PC-3 (cell line): Measurements from ENCODE around the gene EPN2. TPM values are rescaled to one million over a fixed set of nuclear protein-coding genes. Genes with fewer than 3 reads are reported as not detected.

Experiments
- ATAC-seq: fragments of 200-7000 bp; cut with Tn5 transposase; 2 replicates; pipeline ENCODE4 v1.9.1; 2020; ENCODE audit warnings: mild to moderate bottlenecking, moderate library complexity
- BruUV-seq: library from RNA; stranded (reverse); fragments of 400-500 nt; replicated peaks from 2 replicates; lab custom pipeline; 2021; lab: Mats Ljungman, UMichigan
- CTCF ChIA-PET: fragments of 300-600 bp; sonication (Branson Sonifier 250); formaldehyde crosslinking; loops from one replicate; lab custom pipeline; 2022; ENCODE audit warnings: antibody characterized with exemption; lab: Charles Lee
- POLR2A ChIA-PET: fragments of 300-600 bp; sonication (Branson Sonifier 250); formaldehyde crosslinking; loops from one replicate; lab custom pipeline; 2022; ENCODE audit warnings: antibody characterized with exemption; ENCODE audit not compliant: unreplicated experiment; lab: Charles Lee
- DNase-seq: peaks from one replicate; pipeline ENCODE4 v3.0.0-alpha.2; 2015
- H2AFZ ChIP-seq: fragments of 300-600 bp; sonication (generic); 2 replicates; pipeline ENCODE4 v1.6.0; 2016; ENCODE audit warnings: antibody characterized with exemption, low read length
- H3F3A ChIP-seq: fragments of 300-600 bp; sonication (generic); one replicate; pipeline ENCODE4 v1.6.0; 2017; ENCODE audit warnings: antibody characterized with exemption, low read length, control low read depth, mild to moderate bottlenecking; ENCODE audit not compliant: unreplicated experiment
- H3K27ac ChIP-seq: fragments of 300-600 bp; sonication (generic); 2 replicates; pipeline ENCODE4 v1.5.1; 2016; ENCODE audit warnings: mild to moderate bottlenecking, low read length
- H3K27me3 ChIP-seq: fragments of 300-600 bp; sonication (generic); 2 replicates; pipeline ENCODE4 v1.6.1; 2016; ENCODE audit warnings: low read length, mixed read lengths
- H3K36me3 ChIP-seq: fragments of 300-600 bp; sonication (generic); 2 replicates; pipeline ENCODE4 v1.6.1; 2016; ENCODE audit warnings: low read depth, mixed run types, low read length, mixed read lengths
- H3K4me1 ChIP-seq: fragments of 300-600 bp; sonication (generic); 2 replicates; pipeline ENCODE4 v1.5.1; 2016; ENCODE audit warnings: low read length; ENCODE audit not compliant: insufficient read depth
- H3K4me2 ChIP-seq: fragments of 300-600 bp; sonication (generic); 2 replicates; pipeline ENCODE4 v1.6.0; 2016; ENCODE audit warnings: low read length
- H3K4me3 ChIP-seq: fragments of 300-600 bp; sonication (generic); 2 replicates; pipeline ENCODE4 v1.5.1; 2016; ENCODE audit warnings: mild to moderate bottlenecking, low read length, mixed read lengths
- H3K79me2 ChIP-seq: fragments of 300-600 bp; sonication (generic); 2 replicates; pipeline ENCODE4 v1.6.1; 2017; ENCODE audit warnings: low read length, mixed read lengths
- H3K9ac ChIP-seq: fragments of 300-600 bp; sonication (generic); 2 replicates; pipeline ENCODE4 v1.6.0; 2016; ENCODE audit warnings: mild to moderate bottlenecking, low read length
- H3K9me2 ChIP-seq: fragments of 300-600 bp; sonication (generic); replicated peaks from 2 replicates; pipeline ENCODE4 v1.6.1; 2016; ENCODE audit warnings: mixed run types, low read length, mixed read lengths
- H3K9me3 ChIP-seq: fragments of 300-600 bp; sonication (generic); 2 replicates; pipeline ENCODE4 v1.6.1; 2016; ENCODE audit warnings: low read length, mixed read lengths
- H4K20me1 ChIP-seq: fragments of 300-600 bp; sonication (generic); 2 replicates; pipeline ENCODE4 v1.6.1; 2016; ENCODE audit warnings: low read length, mixed read lengths
- CTCF ChIP-seq: fragments of 300-600 bp; sonication (generic); conservative IDR thresholded peaks from 2 replicates; pipeline ENCODE4 v1.5.1; 2017; ENCODE audit warnings: antibody characterized with exemption, low read depth, mild to moderate bottlenecking, low read length
- EZH2 ChIP-seq: fragments of 300-600 bp; sonication (generic); IDR thresholded peaks from one replicate; pipeline ENCODE4 v1.6.1; 2017; ENCODE audit warnings: antibody characterized with exemption, mild to moderate bottlenecking, low read length; ENCODE audit not compliant: unreplicated experiment
- EZH2phosphoT487 ChIP-seq: fragments of 300-600 bp; sonication (generic); IDR thresholded peaks from 2 replicates; pipeline ENCODE4 v1.6.1; 2018; ENCODE audit warnings: mild to moderate bottlenecking, antibody characterized with exemption, low read length, borderline replicate concordance
- intact Hi-C: fragments of 100-400 bp; cut with micrococcal nuclease; formaldehyde crosslinking; loops from 2 replicates; pipeline ENCODE4 v1.9.0; 2023
- total RNA-seq: library from RNA; depleted of rRNA; stranded (reverse); fragments of >200 nt; gene quantifications from 2 replicates; pipeline ENCODE4 v1.2.3, GENCODE V29; 2014

Gene EPN2
- total RNA-seq, 1 experiment from 2014 or later, result 46.4 TPM

- intact Hi-C loops, result no loop called here
- no peaks in the 10 kb centered on the region for H4K20me1 ChIP-seq
- H3K9ac ChIP-seq, result no peak overlapping the region
- no TSS peak for BruUV-seq
- no peak overlapping the region for H3K4me2 ChIP-seq
- H3K79me2 ChIP-seq, result no peaks in the 10 kb centered on the region
- H3K9me2 ChIP-seq, result no peaks in the 10 kb centered on the region
- H3K27me3 ChIP-seq, result no peaks in the 10 kb centered on the region
- no peaks in the 10 kb centered on the region for H3K9me3 ChIP-seq
- ChIA-PET CTCF (no interaction called here), POLR2A (no interaction called here)
- H3F3A ChIP-seq, result no peaks in the 10 kb centered on the region
- DNase-seq, result no peak
- no peaks in the 10 kb centered on the region for H3K4me1 ChIP-seq
- no peak for ATAC-seq
- no peak overlapping the region for H3K27ac ChIP-seq
- no peak for TF ChIP-seq CTCF
- no peak for TF ChIP-seq EZH2phosphoT487
- no peak for TF ChIP-seq EZH2
- H3K36me3 ChIP-seq, result peaks cover 16% of the 10 kb centered on the region; the same call in 1 of the 2 replicates
- no peak overlapping the region for H3K4me3 ChIP-seq
- no peak overlapping the region for H2AFZ ChIP-seq
These were observed 71.2 kb downstream of the EPN2 start for GRCh38 chr17:19308398-19308797.

GRCh38 chr17:19309701-19310100 lies 72.5 kb downstream of the EPN2 start:
- CTCF ChIA-PET, result interaction anchor here (0.5 kb wide), 1 partner anchor 34 kb away, joined by 5 read pairs; no protein-coding TSS in a partner anchor

More at GRCh38 chr17:19309701-19310100, 72.5 kb downstream of the EPN2 start:
- H3K36me3 ChIP-seq, result peaks cover 16% of the 10 kb centered on the region; the same call in 1 of the 2 replicates
- H3K9ac ChIP-seq, result no peak overlapping the region
- no peaks in the 10 kb centered on the region for H3K27me3 ChIP-seq
- H3K79me2 ChIP-seq, result no peaks in the 10 kb centered on the region
- H3F3A ChIP-seq, result no peaks in the 10 kb centered on the region
- no peaks in the 10 kb centered on the region for H3K9me2 ChIP-seq
- POLR2A ChIA-PET, result no interaction called here
- no TSS peak for BruUV-seq
- intact Hi-C loops, result no loop called here
- ATAC-seq (no peak), DNase-seq (no peak)
- H3K4me1 ChIP-seq, result no peaks in the 10 kb centered on the region
- no peak overlapping the region for H3K4me2 ChIP-seq
- H3K9me3 ChIP-seq, result no peaks in the 10 kb centered on the region
- H3K4me3 ChIP-seq, result no peak overlapping the region
- no peaks in the 10 kb centered on the region for H4K20me1 ChIP-seq
- no peak overlapping the region for H2AFZ ChIP-seq
- TF ChIP-seq EZH2, result no peak
- TF ChIP-seq EZH2phosphoT487, result no peak
- TF ChIP-seq CTCF, result no peak
- H3K27ac ChIP-seq, result no peak overlapping the region
